Natural killer cell (primary cell): ENCODE data around the gene ZC3HAV1. TPM values are rescaled to one million over a fixed set of nuclear protein-coding genes. Genes with fewer than 3 reads are reported as not detected.

Experiments
- ATAC-seq, 3 donors: fragments of 150-1000 bp in 2 of 3; fragments of 200-7000 bp in 1 of 3; cut with Tn5 transposase; 1 replicate in 1 of 3; 2 replicates in 2 of 3; pipeline ENCODE4 v1.10.0; 2021; ENCODE audit warnings: mild to moderate bottlenecking in 2 of 3, moderate library complexity in 2 of 3
- DNase-seq, 2 donors: peaks; one replicate each; pipeline versions ENCODE4 v3.0.0 to v3.0.0-alpha.2; 2013 to 2021; ENCODE audit warnings: mixed read lengths in 1 of 2
- H3K27ac ChIP-seq: one replicate; pipeline ENCODE4 v1.5.1; 2013; ENCODE audit warnings: mild to moderate bottlenecking, low read length
- H3K27me3 ChIP-seq: one replicate; pipeline ENCODE4 v1.6.1; 2013; ENCODE audit warnings: low read length; ENCODE audit not compliant: control insufficient read depth, insufficient read depth
- H3K36me3 ChIP-seq: one replicate; pipeline ENCODE4 v1.6.1; 2013; ENCODE audit warnings: low read length; ENCODE audit not compliant: control insufficient read depth, insufficient read depth
- H3K4me1 ChIP-seq: one replicate; pipeline ENCODE4 v1.6.1; 2013; ENCODE audit warnings: low read length; ENCODE audit not compliant: control insufficient read depth, insufficient read depth
- H3K4me3 ChIP-seq: one replicate; pipeline ENCODE4 v1.5.1; 2013; ENCODE audit warnings: low read length
- H3K9me3 ChIP-seq: one replicate; pipeline ENCODE4 v1.6.1; 2013; ENCODE audit warnings: low read length; ENCODE audit not compliant: control insufficient read depth, insufficient read depth
- H3K27ac Mint-ChIP-seq, 2 donors: one replicate each; pipeline ENCODE4 v1.8.0; 2022; ENCODE audit warnings: mild to moderate bottlenecking in 2 of 2, mixed read lengths in 2 of 2, moderate library complexity in 1 of 2
- H3K27me3 Mint-ChIP-seq, 2 donors: one replicate each; pipeline ENCODE4 v1.8.0; 2022; ENCODE audit warnings: low read depth in 2 of 2, mixed read lengths in 2 of 2
- H3K36me3 Mint-ChIP-seq: one replicate; pipeline ENCODE4 v1.8.0; 2022; ENCODE audit warnings: mixed read lengths
- H3K4me1 Mint-ChIP-seq, 2 donors: one replicate each; pipeline ENCODE4 v1.8.0; 2022; ENCODE audit warnings: mixed read lengths in 2 of 2
- H3K4me3 Mint-ChIP-seq: one replicate; pipeline ENCODE4 v1.8.0; 2022; ENCODE audit warnings: mild to moderate bottlenecking, moderate library complexity, mixed read lengths
- H3K9me3 Mint-ChIP-seq, 2 donors: one replicate each; pipeline ENCODE4 v1.8.0; 2022; ENCODE audit warnings: mixed read lengths in 2 of 2
- WGBS: methylation state at CpG from one replicate; pipeline ENCODE4 v1.1.7; 2013; ENCODE audit warnings: missing lambda C conversion rate; ENCODE audit not compliant: insufficient coverage; 5-methylcytosine and 5-hydroxymethylcytosine counted together
- intact Hi-C: fragments of 100-400 bp; cut with micrococcal nuclease; formaldehyde crosslinking; loops from one replicate; pipeline ENCODE4 v1.14.2; 2022
- total RNA-seq, 4 donors: library from RNA; stranded (reverse); fragments of 120-200 nt in 1 of 4; gene quantifications; one replicate each; pipeline versions ENCODE4 v1.2.3 to v1.2.4, GENCODE V29; 2013 to 2022
- TF ChIP-seq, protein P1 (sequence below): fragments of 200-600 bp; IDR thresholded peaks from one replicate; pipeline ENCODE4 v1.8.0; 2022; ENCODE audit warnings: antibody characterized with exemption

Gene ZC3HAV1
- total RNA-seq, 3 donors from 2014 or later (not counting 1 experiment from before 2014, with no cell fraction given), result 129 to 153 (median 137) TPM

DNA sequence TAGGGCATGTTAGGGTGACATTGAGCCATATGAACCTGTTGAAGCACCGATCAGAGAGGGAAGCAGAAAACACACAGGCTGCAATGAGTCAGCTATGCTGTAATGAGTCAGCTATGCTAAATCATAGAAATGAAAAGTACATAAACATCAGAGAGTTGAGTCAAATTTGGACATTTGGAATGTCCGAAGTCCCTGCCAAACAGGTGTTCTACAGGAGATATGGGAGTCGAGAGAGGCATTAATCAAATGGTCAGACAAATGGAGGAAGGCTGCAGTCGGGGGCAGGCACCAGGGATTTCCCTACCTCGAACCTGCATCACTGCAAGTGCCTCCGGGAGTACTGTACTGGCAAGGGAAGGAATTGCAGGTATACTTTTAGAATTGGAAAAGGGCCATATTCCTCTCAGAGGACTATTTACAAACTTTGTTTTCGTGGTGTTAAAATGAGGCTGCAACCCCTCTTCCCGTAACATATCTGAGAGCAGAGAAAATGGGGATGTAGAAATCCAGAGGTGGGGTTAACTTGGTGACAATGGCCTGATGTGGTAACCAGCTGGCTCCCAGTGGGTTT is 8.8 kb upstream of the ZC3HAV1 start:
- Histone ChIP-seq H3K36me3 (no peaks in the 10 kb centered on the region), H3K27me3 (no peaks in the 10 kb centered on the region), H3K4me1 (peaks cover 8% of the 10 kb centered on the region), H3K9me3 (no peaks in the 10 kb centered on the region), H3K27ac (peak overlapping the region; percentile 26), H3K4me3 (no peak overlapping the region)
- intact Hi-C loops, result no loop called here
- H3K4me3 Mint-ChIP-seq, result no peak overlapping the region
- DNase-seq, result no peak
- no peaks in the 10 kb centered on the region for H3K27me3 Mint-ChIP-seq
- no peaks in the 10 kb centered on the region for H3K9me3 Mint-ChIP-seq
- TF ChIP-seq, protein P1, sequence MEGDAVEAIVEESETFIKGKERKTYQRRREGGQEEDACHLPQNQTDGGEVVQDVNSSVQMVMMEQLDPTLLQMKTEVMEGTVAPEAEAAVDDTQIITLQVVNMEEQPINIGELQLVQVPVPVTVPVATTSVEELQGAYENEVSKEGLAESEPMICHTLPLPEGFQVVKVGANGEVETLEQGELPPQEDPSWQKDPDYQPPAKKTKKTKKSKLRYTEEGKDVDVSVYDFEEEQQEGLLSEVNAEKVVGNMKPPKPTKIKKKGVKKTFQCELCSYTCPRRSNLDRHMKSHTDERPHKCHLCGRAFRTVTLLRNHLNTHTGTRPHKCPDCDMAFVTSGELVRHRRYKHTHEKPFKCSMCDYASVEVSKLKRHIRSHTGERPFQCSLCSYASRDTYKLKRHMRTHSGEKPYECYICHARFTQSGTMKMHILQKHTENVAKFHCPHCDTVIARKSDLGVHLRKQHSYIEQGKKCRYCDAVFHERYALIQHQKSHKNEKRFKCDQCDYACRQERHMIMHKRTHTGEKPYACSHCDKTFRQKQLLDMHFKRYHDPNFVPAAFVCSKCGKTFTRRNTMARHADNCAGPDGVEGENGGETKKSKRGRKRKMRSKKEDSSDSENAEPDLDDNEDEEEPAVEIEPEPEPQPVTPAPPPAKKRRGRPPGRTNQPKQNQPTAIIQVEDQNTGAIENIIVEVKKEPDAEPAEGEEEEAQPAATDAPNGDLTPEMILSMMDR, result no peak
- WGBS, result 59% methylated on average over 8 of the region's 8 CpGs
- peaks cover 6 to 14% of the 10 kb centered on the region in 2 donors for H3K4me1 Mint-ChIP-seq
- no peaks in the 10 kb centered on the region for H3K36me3 Mint-ChIP-seq
- H3K27ac Mint-ChIP-seq, result peak overlapping the region in 1 of 2 donors; percentile 7
- ATAC-seq, result no peak

DNA sequence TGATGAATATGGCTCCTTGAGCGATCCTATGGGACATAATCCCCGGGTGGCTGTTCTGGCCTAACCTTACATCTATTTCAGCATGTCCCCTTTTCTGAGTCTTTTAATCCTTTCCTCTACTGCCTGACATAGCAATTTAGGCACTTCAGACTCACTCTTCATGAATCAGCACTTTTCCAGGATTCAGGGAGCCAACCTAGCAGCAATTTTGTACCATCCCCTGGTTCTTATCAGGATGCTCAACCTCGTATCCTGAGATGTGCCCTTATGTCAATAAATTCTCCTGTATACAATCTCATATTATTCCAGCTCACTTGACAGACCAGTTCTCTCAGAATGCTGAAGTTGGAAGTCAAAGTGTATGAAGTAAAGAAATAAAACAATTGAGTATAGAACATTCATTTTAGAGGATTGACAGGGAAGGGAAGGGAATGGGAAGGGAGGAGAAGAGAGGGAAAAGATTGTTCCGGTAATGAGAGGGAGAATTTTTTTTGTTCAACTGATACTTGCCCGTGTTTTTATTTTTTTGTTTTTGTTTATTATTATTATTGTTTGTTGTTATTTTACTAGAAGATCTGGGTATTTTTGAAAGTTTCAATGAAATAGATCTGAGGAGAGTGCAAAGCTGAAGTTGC is 8.2 kb upstream of the ZC3HAV1 start:
- peak overlapping the region in 1 of 2 donors; percentile 7 for H3K27ac Mint-ChIP-seq

DNA sequence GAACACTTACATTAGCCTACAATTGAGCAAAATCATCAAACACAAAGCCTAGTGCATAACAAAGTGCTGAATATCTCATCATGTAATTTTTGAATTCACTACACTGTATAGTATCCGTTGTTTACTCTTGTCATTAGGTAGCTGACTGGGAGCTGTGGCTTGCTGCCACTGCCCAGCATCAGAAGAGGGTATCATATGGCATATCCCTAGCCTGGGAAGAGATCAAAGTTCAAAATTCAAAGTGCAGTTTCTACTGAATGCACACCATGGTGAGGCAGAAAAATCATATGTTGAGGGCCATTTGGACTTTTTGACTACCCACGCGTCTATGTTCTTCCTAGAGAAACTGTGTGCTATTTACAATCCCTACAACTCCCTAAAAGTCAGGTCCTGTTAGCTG is 7.5 kb upstream of the ZC3HAV1 start:
- Histone ChIP-seq H3K36me3 (no peaks in the 10 kb centered on the region), H3K27ac (no peak overlapping the region), H3K9me3 (no peaks in the 10 kb centered on the region), H3K4me3 (no peak overlapping the region), H3K4me1 (peaks cover 8% of the 10 kb centered on the region), H3K27me3 (no peaks in the 10 kb centered on the region)
- no peak for ATAC-seq
- Mint-ChIP-seq H3K4me1 (peaks cover 8 to 16% of the 10 kb centered on the region in 2 donors), H3K27me3 (no peaks in the 10 kb centered on the region), H3K9me3 (peaks cover 0 to under 1% of the 10 kb centered on the region in 2 donors), H3K27ac (no peak overlapping the region), H3K36me3 (no peaks in the 10 kb centered on the region), H3K4me3 (no peak overlapping the region)
- TF ChIP-seq, protein P1, result no peak
- no peak for DNase-seq
- WGBS, result 93% methylated on average over 3 of the region's 3 CpGs
- intact Hi-C loops, result no loop called here

More for the DNA sequence above, 8.2 kb upstream of the ZC3HAV1 start:
- TF ChIP-seq, protein P1, result no peak
- intact Hi-C loops, result no loop called here
- H3K27me3 Mint-ChIP-seq, result no peaks in the 10 kb centered on the region
- H3K9me3 Mint-ChIP-seq, result no peaks in the 10 kb centered on the region
- Histone ChIP-seq H3K27me3 (no peaks in the 10 kb centered on the region), H3K4me1 (peaks cover 8% of the 10 kb centered on the region), H3K4me3 (no peak overlapping the region), H3K36me3 (no peaks in the 10 kb centered on the region), H3K9me3 (no peaks in the 10 kb centered on the region), H3K27ac (no peak overlapping the region)
- no peaks in the 10 kb centered on the region for H3K36me3 Mint-ChIP-seq
- no peak overlapping the region for H3K4me3 Mint-ChIP-seq
- H3K4me1 Mint-ChIP-seq, result peaks cover 6 to 14% of the 10 kb centered on the region in 2 donors
- no peak for DNase-seq
- WGBS, result 87% methylated on average over 5 of the region's 5 CpGs
- no peak for ATAC-seq
